ENCODE results near the gene LUC7L2.

DNA sequence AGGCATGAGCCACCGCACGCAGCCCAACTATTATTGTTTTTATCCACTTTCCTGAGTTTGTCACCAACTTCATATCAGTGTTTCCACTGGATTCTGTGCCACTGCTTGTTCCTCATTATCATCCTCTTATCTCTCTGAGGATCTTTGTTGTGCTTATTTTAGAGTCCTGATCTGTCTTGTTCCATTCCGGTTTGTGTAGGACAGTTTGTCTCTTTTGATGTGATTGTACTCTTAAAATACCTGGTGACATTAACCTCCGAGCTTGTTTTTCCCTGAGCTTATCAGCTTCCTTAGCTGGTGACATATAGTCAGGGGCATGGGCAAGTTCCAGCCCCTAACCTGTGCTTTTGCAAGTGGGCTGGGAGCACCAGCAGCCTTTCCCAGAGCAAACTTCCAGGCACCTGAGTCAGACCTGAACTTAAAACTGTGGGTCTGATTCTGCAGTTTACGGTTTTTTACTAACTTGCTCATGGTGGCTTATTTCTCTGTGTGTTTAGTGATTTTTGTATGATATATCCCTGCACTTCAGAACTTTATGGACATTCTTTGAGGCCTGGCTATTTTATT lies 41.7 kb upstream of the LUC7L2 start:
- TF ChIP-seq, protein P1, sequence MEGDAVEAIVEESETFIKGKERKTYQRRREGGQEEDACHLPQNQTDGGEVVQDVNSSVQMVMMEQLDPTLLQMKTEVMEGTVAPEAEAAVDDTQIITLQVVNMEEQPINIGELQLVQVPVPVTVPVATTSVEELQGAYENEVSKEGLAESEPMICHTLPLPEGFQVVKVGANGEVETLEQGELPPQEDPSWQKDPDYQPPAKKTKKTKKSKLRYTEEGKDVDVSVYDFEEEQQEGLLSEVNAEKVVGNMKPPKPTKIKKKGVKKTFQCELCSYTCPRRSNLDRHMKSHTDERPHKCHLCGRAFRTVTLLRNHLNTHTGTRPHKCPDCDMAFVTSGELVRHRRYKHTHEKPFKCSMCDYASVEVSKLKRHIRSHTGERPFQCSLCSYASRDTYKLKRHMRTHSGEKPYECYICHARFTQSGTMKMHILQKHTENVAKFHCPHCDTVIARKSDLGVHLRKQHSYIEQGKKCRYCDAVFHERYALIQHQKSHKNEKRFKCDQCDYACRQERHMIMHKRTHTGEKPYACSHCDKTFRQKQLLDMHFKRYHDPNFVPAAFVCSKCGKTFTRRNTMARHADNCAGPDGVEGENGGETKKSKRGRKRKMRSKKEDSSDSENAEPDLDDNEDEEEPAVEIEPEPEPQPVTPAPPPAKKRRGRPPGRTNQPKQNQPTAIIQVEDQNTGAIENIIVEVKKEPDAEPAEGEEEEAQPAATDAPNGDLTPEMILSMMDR (IDR thresholded peaks at IDR 0.05): no peak
- no peak for TF ChIP-seq POLR2A (IDR thresholded peaks at IDR 0.05)

All from body of pancreas (tissue), 4 donors.